Measurements from ENCODE around the gene PPFIA1. TPM values are rescaled to one million over a fixed set of nuclear protein-coding genes. Genes with fewer than 3 reads are reported as not detected.

Gene PPFIA1
- polyA plus RNA-seq, 1 of the 3 experiments (the other 2 are of a cell fraction): 37.4 TPM

DNA sequence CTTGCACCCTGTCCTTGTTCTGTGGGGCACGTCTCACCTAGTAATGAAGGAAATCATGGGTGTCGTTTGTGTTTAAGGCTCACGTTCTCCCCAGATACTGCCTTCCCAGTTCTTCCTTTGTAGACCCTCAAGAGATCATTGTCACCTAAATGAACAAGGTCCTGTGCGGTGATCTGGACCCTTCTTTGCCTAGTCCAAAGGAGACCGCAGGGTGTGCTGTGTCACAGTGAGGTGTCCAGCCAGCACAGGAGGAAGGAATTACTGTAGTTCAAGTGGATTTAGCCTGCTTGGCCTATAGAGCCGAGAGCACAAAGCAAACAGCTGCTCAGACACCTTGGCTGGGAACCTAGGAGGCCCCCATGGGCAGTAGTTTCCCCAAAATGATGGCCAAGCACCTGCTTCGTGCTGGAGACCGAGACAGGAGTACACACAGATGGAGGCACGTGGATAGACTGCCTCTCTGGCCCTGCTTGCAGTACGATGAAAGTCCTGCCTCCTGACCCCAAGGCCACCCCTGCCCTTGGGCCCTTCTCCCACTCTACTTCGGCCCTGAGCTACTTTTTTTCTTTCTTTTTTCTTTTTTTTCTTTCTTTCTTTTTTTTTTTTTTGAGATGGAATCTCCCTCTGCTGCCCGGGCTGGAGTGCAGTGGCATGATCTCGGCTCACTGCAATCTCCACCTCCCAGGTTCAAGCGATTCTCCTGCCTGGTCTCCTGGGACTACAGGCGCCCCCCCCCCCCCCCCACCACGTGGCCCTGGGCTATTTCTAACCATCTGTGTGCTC, 19.4 kb upstream of the PPFIA1 start:
- Histone ChIP-seq H3K9me2 (no peaks in the 10 kb centered on the region), H3K4me1 (ENCODE audit: control insufficient read depth in 1 of 2, insufficient read depth in 2 of 2, low read depth in 1 of 2, low read length in 1 of 2) (no peaks in the 10 kb centered on the region; a peak in 1 of 4 replicates), H3K9me3 (no peaks in the 10 kb centered on the region), H3K27me3 (ENCODE audit: insufficient read depth) (no peaks in the 10 kb centered on the region), H3K79me2 (ENCODE audit: insufficient read depth) (no peaks in the 10 kb centered on the region), H3K27ac (ENCODE audit: low read depth in 2 of 2, low read length in 1 of 2) (no peak overlapping the region), H3K4me2 (no peak overlapping the region), H3K9ac (no peak overlapping the region), H3F3A (replicated peaks; ENCODE audit: insufficient read depth) (no peaks in the 10 kb centered on the region), H3K4me3 (ENCODE audit: low read depth in 2 of 2, low read length in 1 of 2) (no peak overlapping the region), H3K36me3 (replicated peaks in 1 of 2; ENCODE audit: control insufficient read depth in 1 of 2, insufficient read depth in 2 of 2, low read length in 1 of 2) (no peaks in the 10 kb centered on the region), H2AFZ (ENCODE audit: low read depth) (no peak overlapping the region), H4K20me1 (ENCODE audit: insufficient read depth) (no peaks in the 10 kb centered on the region)
- CTCF ChIA-PET: no interaction called here
- POLR2A ChIA-PET: no interaction called here
- 77% methylated on average over 12 of the region's 16 CpGs for WGBS (ENCODE audit: low lambda C conversion rate)
- DNase-seq: no peak
- TF ChIP-seq, protein P1, sequence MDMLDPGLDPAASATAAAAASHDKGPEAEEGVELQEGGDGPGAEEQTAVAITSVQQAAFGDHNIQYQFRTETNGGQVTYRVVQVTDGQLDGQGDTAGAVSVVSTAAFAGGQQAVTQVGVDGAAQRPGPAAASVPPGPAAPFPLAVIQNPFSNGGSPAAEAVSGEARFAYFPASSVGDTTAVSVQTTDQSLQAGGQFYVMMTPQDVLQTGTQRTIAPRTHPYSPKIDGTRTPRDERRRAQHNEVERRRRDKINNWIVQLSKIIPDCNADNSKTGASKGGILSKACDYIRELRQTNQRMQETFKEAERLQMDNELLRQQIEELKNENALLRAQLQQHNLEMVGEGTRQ (IDR thresholded peaks at IDR 0.05; ENCODE audit: borderline replicate concordance, low read depth, low read length): no peak
- TF ChIP-seq SIN3A (IDR thresholded peaks at IDR 0.05; ENCODE audit: borderline replicate concordance, low read depth, low read length) (no peak), CHD2 (IDR thresholded peaks at IDR 0.05; ENCODE audit: low read length, partially characterized antibody) (no peak), RCOR1 (IDR thresholded peaks at IDR 0.05; ENCODE audit: low read length) (no peak), RAD21 (IDR thresholded peaks at IDR 0.05; ENCODE audit: low read length) (no peak), MEF2A (IDR thresholded peaks at IDR 0.05; ENCODE audit: borderline replicate concordance, low read depth) (no peak), GATA2 (CRISPR knock-in tag; IDR thresholded peaks at IDR 0.05) (no peak), GABPA (IDR thresholded peaks at IDR 0.05; ENCODE audit: low read depth) (no peak), SMC3 (IDR thresholded peaks at IDR 0.05; ENCODE audit: low read depth, low read length) (no peak), NFIC (IDR thresholded peaks at IDR 0.05; ENCODE audit: borderline replicate concordance) (no peak)
- TF ChIP-seq, protein P2, sequence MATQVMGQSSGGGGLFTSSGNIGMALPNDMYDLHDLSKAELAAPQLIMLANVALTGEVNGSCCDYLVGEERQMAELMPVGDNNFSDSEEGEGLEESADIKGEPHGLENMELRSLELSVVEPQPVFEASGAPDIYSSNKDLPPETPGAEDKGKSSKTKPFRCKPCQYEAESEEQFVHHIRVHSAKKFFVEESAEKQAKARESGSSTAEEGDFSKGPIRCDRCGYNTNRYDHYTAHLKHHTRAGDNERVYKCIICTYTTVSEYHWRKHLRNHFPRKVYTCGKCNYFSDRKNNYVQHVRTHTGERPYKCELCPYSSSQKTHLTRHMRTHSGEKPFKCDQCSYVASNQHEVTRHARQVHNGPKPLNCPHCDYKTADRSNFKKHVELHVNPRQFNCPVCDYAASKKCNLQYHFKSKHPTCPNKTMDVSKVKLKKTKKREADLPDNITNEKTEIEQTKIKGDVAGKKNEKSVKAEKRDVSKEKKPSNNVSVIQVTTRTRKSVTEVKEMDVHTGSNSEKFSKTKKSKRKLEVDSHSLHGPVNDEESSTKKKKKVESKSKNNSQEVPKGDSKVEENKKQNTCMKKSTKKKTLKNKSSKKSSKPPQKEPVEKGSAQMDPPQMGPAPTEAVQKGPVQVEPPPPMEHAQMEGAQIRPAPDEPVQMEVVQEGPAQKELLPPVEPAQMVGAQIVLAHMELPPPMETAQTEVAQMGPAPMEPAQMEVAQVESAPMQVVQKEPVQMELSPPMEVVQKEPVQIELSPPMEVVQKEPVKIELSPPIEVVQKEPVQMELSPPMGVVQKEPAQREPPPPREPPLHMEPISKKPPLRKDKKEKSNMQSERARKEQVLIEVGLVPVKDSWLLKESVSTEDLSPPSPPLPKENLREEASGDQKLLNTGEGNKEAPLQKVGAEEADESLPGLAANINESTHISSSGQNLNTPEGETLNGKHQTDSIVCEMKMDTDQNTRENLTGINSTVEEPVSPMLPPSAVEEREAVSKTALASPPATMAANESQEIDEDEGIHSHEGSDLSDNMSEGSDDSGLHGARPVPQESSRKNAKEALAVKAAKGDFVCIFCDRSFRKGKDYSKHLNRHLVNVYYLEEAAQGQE (IDR thresholded peaks at IDR 0.05; ENCODE audit: low read depth, low read length): no peak
- TF ChIP-seq, protein P3, sequence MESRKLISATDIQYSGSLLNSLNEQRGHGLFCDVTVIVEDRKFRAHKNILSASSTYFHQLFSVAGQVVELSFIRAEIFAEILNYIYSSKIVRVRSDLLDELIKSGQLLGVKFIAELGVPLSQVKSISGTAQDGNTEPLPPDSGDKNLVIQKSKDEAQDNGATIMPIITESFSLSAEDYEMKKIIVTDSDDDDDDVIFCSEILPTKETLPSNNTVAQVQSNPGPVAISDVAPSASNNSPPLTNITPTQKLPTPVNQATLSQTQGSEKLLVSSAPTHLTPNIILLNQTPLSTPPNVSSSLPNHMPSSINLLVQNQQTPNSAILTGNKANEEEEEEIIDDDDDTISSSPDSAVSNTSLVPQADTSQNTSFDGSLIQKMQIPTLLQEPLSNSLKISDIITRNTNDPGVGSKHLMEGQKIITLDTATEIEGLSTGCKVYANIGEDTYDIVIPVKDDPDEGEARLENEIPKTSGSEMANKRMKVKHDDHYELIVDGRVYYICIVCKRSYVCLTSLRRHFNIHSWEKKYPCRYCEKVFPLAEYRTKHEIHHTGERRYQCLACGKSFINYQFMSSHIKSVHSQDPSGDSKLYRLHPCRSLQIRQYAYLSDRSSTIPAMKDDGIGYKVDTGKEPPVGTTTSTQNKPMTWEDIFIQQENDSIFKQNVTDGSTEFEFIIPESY (IDR thresholded peaks at IDR 0.05; ENCODE audit: borderline replicate concordance, low read depth): no peak
